KOPT-K1 (cell line): ENCODE measurements around the gene PIP4K2C.

ENCODE experiments used
- H3K27ac ChIP-seq: fragments of 200-600 bp; sonication (generic); 2 replicates; pipeline ENCODE4 v1.5.1; 2016; ENCODE audit warnings: antibody characterized with exemption, mild to moderate bottlenecking, low read depth, low read length; ENCODE audit not compliant: poor library complexity, severe bottlenecking
- H3K36me3 ChIP-seq: fragments of 200-600 bp; sonication (generic); 2 replicates; pipeline ENCODE4 v1.5.1; 2017; ENCODE audit warnings: antibody characterized with exemption, mild to moderate bottlenecking, low read length, moderate library complexity; ENCODE audit not compliant: insufficient read depth
- H3K9me3 ChIP-seq: fragments of 200-600 bp; sonication (generic); 2 replicates; pipeline ENCODE4 v1.5.1; 2017; ENCODE audit warnings: antibody characterized with exemption, low read length, mild to moderate bottlenecking; ENCODE audit not compliant: insufficient read depth, poor library complexity, severe bottlenecking

Gene PIP4K2C

DNA sequence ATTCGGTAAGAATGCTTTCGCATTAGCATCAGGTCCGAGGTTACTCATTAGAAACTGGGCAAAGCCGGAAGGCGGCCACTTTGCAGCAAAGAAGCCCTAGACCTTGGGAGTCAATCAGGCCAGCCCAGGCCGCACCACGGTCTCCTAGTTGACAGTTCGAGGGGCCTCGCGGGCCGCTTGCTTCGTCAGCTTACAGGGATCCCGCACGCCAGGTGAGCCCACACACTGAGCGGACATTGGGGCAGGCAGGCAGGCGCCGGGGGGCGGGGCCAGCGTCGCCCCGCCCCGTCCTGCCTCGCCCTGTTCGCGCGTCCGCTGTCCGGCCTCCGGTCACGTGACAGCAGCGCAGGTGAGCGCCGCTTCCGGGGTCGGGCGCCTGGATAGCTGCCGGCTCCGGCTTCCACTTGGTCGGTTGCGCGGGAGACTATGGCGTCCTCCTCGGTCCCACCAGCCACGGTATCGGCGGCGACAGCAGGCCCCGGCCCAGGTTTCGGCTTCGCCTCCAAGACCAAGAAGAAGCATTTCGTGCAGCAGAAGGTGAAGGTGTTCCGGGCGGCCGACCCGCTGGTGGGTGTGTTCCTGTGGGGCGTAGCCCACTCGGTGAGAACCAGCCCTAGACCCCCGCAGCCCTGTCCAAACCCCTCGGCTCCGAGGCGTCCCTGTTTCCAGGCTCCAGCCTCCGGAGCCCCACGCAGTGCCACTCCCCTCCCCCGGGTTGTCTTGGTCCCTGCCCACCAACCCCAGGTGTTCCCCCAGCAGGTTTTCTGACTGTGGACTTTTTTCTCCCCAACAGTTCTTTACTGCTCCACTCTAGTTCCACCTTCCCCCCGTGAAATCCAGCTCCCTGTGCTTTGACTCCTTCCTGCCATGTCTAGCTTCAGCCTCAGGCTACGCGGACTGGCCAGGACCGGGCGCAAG lies at the start of gene PIP4K2C:
Gene PIP4K2C (plus strand): TSS at position 329 of the 918 bp plus-strand sequence. CDS start 98 bp downstream, at position 427.
- Histone ChIP-seq H3K36me3 (peaks cover 20% of the 10 kb centered on the region), H3K9me3 (no peaks in the 10 kb centered on the region), H3K27ac (peak within 1 kb of the TSS; percentile 37)

DNA sequence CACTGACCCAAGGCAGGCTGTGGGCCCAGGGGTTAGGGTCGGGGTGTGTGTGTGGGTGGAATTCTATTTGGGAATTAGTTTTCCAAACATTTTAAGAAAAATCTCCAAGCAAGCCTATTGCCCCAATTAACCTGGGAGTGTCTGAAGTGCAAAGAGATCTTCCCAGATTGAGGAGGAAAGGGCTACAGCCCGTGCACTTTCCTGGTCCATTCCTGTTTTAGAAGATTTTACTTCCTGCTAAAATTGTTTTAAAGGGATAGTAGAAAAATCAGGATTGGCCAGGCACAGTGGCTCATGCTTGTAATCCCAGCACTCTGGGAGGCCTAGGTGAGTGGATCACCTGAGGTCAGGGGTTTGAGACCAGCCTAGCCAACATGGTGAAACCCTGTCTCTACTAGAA lies 49.3 kb upstream of the PIP4K2C start:
- H3K27ac ChIP-seq, result no peak overlapping the region
- no peaks in the 10 kb centered on the region for H3K9me3 ChIP-seq
- peaks cover 55% of the 10 kb centered on the region for H3K36me3 ChIP-seq

DNA sequence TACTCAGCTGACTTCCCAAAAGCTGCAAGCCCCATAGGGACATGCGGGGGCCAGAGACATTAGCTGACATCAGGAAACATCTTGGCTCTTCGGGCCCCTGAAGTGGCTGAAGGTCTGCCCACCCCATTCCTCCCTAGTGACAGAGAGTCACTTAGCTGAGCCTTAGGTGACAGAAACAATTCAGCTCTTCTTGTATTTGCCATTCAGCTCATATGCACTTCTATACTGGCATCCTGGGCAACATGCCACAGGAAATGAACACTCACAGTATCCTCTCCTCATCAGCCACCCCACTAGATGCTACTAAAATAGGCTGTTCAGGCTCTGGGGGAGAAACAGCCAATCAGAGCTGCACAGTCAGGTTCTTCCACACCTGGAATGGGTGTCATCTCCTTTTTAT lies 47.4 kb upstream of the PIP4K2C start:
- no peaks in the 10 kb centered on the region for H3K9me3 ChIP-seq
- no peak overlapping the region for H3K27ac ChIP-seq
- H3K36me3 ChIP-seq, result peaks cover 48% of the 10 kb centered on the region

DNA sequence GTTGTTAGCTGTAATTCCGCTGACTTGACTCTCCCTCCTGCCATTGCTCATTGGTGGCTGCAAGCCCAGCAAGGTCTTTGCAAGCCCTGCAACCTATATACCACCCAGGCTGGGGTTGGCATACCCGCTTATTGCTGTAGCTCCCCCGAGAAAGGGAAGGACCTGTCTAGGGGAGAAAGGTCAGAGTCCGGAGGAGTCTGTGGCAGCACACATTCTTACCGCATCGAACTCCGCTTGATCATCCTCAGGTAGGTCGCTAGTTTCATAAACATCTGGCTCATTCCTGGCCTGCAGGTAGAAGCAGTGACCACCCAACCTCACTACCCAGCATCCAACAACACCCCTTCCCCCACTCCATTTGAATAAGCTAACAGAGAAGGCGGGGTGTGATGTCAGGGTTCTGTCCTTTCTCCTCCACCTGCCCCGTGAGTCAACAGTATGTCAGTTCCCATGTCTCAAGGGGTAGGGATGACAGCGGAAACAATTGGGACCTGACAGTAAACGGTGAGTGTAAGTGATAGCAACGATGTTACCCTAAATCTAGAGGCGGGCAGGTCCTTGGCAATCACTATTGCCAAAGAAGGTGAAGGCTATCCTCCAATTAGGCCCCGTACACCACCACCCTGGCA lies 45.1 kb upstream of the PIP4K2C start:
- no peaks in the 10 kb centered on the region for H3K9me3 ChIP-seq
- peaks cover 26% of the 10 kb centered on the region for H3K36me3 ChIP-seq
- H3K27ac ChIP-seq, result peak overlapping the region; percentile 71

DNA sequence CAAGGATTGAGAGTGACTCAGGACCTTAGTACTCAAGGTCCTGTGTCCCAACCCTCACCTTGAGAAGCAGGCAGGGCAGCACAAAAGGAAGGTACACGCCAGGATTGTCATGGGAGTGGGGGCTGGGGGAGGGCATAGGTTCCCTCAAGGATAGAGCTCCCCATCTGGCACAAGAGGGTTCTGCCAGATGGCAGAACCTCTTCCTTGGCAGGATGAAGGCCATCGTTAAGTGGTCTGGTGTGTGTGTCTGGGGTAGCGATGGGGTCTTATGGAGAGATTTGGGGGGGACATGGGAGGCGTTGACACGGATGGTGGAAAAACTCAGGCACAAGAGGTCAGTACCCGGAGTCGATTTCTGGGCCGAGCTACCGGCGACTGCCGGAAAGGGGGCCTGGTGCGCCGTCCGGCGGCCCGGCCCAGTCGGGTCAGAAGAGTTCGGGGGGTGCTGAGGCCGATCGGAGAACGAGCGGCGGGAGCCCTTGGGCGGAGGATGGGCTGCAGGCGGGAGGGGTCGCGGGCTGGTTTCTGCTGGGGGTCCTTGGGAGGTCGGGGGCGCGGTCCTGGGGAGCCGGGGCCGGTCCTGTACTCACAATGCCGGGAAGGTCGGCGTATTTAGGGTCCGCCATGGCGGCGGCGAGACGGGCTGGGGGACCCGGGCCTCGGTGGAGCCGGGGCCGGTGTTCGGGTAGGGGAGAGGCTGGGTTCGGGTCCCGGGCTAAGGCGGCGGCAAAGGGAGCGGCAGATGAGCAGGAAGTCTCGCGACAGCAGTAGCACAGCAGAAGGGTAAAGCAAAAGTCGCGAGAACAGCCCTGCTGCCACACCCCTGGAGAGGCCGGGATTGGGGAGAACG lies 44.3 kb upstream of the PIP4K2C start, which contains the start of gene DCTN2:
Gene DCTN2 (minus strand): TSS at position 755 of the 850 bp plus-strand sequence. CDS start 129 bp downstream, at position 626.
- Histone ChIP-seq H3K9me3 (no peaks in the 10 kb centered on the region), H3K36me3 (peaks cover 18% of the 10 kb centered on the region), H3K27ac (peak within 1 kb of the TSS; percentile 71)

DNA sequence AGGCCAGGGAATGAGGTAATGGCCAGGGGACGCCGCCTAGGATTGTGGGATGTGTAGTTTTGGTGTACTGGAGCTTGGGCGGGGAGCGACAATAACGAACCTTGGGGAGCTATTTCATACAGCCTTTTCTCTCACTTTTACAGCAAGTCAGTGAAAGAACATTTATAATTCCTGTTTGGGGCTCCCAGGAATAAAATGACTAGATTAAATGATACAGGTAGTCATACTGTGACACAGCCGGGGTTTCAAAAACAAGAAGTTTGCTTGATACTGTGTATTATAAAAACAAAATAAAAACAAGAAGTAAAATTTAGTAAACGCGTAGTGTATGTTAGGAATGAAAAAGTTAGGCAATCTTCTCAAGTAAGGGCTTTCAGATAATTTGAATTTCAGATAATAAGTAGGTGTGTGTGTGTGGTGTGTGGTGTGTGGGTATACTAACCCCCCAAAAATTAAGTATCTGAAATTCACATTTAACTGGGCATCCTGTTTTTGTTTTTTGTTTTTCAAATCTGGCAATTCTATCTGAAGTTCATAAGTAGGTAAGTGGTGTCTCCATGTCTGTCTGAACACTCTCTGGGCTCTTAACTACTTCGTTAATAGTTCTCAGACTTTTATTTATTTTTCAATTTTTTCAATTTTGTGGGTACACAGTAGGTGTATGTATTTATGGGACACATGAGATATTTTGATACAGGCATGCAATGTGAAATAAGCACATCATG lies 43.5 kb upstream of the PIP4K2C start:
- Histone ChIP-seq H3K36me3 (peaks cover 10% of the 10 kb centered on the region; the same call in 1 of the 2 replicates), H3K27ac (peak overlapping the region; percentile 71), H3K9me3 (no peaks in the 10 kb centered on the region)

DNA sequence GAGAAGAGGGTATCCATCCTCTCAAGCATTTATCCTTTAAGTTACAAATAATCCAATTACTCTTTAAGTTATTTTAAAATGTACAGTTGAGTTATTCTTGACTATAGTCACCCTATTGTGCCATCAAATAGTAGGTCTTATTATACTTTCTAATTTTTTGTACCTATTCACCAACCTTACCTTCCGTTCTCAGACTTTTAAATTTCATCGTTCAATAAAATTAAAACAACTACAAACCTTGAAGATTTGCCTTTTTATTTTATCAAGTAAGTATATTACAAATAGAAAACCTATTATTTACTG lies 43.0 kb upstream of the PIP4K2C start:
- no peaks in the 10 kb centered on the region for H3K9me3 ChIP-seq
- H3K27ac ChIP-seq, result no peak overlapping the region
- H3K36me3 ChIP-seq, result peaks cover 5% of the 10 kb centered on the region; the same call in 1 of the 2 replicates

DNA sequence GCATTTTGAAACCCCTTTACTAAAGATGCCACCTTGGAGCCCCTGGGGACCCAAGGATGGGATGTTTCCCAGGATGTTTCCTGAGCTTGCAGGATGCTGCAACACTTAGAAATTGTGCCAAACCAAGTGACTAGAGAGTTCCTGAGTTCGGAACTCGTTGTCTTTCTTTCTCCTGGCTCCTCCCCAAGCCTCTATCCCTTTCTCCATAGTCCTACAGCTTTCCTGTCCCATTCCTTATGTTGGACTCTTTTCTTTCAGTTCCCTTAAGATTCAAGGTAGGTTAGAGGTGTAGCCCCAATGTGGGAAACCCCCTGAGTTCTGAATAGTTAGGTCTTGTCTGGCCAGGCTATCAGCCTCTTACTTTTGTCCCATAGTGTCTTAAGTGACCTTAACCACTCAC lies 42.5 kb upstream of the PIP4K2C start:
- Histone ChIP-seq H3K36me3 (0 out of 2 replicates have a peak, but pooled peaks cover 3% of the 10 kb centered on the region), H3K9me3 (no peaks in the 10 kb centered on the region), H3K27ac (no peak overlapping the region)

DNA sequence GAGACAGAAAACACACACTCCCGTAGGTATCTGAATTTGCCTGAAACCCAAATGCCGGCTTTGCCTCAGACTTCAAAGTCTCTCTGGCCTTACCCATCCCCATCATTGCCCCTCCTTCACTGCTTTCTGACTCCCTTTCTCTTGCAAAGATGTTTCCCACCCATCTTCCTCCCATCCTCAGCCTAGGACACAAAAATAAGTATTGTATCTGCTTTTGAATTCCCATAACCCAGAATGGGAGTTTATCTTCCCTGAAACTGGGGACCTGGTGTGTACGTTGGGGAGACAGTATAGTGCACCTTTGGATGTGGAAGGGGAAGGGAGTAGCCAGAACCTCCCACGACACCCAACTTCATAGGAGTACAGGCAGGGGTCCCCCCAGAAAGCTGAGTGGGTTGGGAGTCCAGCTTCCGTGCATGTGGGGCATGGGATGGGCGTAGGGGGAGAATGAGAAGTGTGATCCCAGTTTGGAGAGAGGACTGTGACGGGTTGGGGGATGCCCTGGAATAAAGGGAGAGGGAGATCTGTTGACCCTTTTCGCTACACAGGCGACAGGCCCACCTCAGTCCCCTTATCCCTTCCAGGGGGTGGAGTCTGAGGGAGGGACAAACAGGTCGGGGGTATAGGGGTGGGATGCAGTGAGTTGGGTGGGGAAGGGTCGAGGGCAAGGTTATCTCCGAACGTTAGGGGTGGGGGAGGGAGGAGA lies 41.6 kb upstream of the PIP4K2C start:
- no peaks in the 10 kb centered on the region for H3K9me3 ChIP-seq
- no peak overlapping the region for H3K27ac ChIP-seq
- no peaks in the 10 kb centered on the region for H3K36me3 ChIP-seq

DNA sequence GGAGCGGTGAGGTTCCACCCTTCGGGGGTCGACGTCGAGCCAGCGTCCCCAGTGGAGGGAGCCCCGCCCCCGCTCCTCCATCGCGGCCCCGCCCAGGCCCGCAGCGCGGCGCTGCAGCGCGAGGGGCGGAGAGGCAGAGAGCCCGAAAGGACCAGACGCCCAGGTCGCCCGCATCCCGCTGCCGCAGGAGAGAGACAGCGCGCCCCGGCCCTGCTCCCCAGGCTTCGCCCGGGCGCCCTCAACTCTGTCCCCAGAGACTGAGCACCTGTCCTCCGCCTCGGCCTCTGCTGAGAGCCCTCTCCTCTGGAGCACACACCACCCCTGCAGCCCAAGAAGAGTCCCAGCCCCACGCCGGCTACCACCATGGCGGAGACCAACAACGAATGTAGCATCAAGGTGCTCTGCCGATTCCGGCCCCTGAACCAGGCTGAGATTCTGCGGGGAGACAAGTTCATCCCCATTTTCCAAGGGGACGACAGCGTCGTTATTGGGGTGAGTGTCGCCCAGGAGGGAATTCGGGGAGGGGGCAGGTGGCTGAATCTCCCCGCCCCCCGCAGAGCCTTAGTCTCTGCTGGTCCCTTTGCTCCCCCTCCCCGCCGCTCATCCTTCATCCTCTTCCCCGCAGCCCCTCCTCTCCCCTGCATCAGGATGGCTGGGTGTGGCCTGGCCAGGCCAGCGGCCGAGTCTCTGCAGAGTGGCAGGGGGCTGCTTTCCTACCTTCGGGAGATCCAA lies 40.9 kb upstream of the PIP4K2C start, which contains the start of gene KIF5A:
Gene KIF5A (plus strand): TSS at position 136 of the 732 bp plus-strand sequence. CDS start 228 bp downstream, at position 364.
- Histone ChIP-seq H3K27ac (no peak within 1 kb of the TSS), H3K9me3 (no peaks in the 10 kb centered on the region), H3K36me3 (no peaks in the 10 kb centered on the region)

DNA sequence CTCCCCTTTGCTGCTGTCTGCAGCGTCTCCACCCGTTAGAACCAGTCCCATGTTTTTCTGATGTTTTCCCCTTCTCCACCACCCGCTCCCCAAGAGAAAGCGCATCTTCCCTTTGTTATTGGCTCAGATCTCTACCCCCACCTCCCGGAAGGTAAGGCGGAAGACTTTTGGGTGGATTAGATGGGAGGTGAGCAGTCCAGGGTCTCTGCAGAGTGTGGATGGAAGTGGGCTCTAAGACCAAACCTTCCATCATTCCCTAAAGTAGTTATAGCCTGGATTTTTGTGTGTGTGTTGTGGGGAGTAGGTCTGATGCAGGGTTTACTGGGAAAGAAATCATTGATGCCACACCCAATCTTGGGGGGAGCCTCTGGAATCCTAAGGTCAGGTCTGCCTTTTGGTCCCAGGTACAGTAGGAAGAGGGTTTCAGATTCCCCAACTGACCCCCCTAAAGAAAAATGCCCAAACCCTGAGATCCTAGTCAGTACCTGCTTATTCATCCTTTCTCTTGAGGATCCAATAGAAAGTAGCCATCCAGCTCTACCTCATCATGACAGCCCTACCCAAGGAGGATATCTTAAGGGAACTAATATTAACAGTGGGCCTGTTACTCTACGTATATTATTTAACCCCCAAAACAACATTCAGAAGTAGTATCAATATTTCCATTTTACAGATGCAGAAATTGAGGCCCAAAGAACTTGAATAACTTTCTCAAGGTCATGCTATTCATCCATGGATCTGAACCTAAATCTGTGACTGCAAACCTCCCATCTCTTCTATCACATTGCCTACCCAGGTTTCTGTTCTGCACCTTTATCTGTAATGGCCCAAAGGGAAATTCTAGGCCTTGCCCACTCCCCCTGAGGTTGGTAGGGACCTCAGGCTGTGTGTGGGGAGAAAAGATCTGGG lies 40.1 kb upstream of the PIP4K2C start:
- H3K36me3 ChIP-seq, result no peaks in the 10 kb centered on the region
- H3K27ac ChIP-seq, result no peak overlapping the region
- H3K9me3 ChIP-seq, result no peaks in the 10 kb centered on the region

DNA sequence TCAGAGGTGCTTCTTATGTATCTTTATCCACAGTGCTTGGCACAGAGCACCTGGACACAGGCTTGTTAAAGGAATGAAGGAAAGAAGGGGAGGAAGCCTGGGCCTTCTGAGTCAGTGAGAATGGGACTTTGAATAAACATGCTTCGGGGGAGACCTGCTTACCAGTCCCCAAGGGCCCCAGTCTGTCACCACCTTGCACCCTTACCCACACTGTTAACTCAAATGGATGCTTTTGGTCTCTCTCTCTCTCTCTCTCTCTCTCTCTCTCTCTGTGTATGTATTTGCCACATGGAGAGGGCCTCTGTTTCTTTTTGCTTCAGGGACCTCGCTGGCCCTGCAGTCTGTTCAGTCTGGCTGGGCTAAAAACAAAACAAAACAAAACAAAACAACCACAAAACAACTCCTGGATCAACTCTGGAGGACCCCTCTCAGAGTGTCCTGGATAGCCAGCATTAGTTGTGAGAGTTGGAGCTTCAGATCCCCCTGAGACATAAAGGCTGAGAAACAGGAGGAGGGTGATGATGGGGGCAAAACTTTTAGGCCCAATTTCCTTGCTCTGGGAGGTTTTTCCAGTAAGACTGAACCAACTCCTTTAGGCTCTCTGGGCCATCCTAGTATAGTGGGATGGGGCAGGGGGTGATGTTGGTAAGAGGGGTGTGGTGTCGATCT lies 39.2 kb upstream of the PIP4K2C start:
- no peaks in the 10 kb centered on the region for H3K36me3 ChIP-seq
- no peaks in the 10 kb centered on the region for H3K9me3 ChIP-seq
- no peak overlapping the region for H3K27ac ChIP-seq
